ENCODE data around the gene SUPT20HL2. TPM values are rescaled to one million over a fixed set of nuclear protein-coding genes. Genes with fewer than 3 reads are reported as not detected.
"Not testable (repeated sequence)": the region's sequence is repeated elsewhere in the genome, so short reads cannot be mapped to it uniquely, and the experiment has no call there.

Gene SUPT20HL2
- total RNA-seq, 1 donor from 2014 or later = not detected

DNA sequence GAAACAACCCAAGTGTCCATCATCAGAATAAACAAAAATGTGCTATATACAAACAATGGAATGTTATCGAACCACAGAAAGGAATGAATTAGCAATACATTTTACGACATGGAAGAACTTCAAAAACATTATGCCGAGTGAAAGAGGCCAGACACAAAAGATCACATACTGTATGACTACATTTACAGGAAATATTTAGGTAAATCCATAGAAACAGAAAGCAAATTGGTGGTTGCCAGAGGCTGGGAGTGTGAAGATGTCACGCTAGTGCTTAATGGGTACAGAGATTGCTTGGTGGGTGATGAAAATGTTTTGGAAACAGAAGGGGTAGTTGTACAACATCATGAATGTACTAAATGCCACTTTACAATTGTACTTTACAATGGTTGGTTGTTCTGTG, 5.1 kb downstream of the SUPT20HL2 start:
- H3K4me3 Mint-ChIP-seq; H3K27ac Mint-ChIP-seq; H3K9me3 Mint-ChIP-seq; ATAC-seq (ENCODE audit: low read depth); H3K4me1 Mint-ChIP-seq; DNase-seq; H3K27me3 Mint-ChIP-seq; intact Hi-C loops (cut with micrococcal nuclease); H3K36me3 Mint-ChIP-seq (ENCODE audit: low read depth); CTCF ChIA-PET; POLR2A ChIA-PET: not testable (repeated sequence)

DNA sequence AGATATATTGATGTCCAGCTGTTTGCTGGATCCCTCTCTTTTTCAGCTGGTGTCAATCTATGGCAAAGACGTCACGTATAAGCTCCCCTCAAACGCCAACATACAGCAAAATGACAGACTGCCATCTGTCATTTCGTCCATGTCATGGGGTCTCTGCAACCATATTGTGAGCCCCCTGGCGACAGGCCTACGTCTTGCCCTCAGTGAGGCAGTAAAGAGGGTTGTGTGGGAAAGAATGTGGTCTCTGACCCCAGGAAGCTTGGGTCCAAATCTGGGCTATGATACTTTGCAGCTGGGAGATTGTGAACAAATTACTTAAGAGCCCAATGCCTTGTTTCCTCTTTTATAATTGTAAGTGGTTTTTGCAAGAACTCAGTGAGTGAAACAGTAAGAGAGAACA, 7.4 kb downstream of the SUPT20HL2 start:
- TF ChIP-seq, protein P1, sequence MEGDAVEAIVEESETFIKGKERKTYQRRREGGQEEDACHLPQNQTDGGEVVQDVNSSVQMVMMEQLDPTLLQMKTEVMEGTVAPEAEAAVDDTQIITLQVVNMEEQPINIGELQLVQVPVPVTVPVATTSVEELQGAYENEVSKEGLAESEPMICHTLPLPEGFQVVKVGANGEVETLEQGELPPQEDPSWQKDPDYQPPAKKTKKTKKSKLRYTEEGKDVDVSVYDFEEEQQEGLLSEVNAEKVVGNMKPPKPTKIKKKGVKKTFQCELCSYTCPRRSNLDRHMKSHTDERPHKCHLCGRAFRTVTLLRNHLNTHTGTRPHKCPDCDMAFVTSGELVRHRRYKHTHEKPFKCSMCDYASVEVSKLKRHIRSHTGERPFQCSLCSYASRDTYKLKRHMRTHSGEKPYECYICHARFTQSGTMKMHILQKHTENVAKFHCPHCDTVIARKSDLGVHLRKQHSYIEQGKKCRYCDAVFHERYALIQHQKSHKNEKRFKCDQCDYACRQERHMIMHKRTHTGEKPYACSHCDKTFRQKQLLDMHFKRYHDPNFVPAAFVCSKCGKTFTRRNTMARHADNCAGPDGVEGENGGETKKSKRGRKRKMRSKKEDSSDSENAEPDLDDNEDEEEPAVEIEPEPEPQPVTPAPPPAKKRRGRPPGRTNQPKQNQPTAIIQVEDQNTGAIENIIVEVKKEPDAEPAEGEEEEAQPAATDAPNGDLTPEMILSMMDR (IDR thresholded peaks at IDR 0.05) = no peak
- H3K27me3 Mint-ChIP-seq = no peaks in the 10 kb centered on the region
- ATAC-seq (ENCODE audit: low read depth) (no peak), DNase-seq (no peak)
- ChIA-PET CTCF (no interaction called here), POLR2A (no interaction called here)
- H3K9me3 Mint-ChIP-seq = no peaks in the 10 kb centered on the region
- no peak overlapping the region for H3K4me3 Mint-ChIP-seq
- H3K36me3 Mint-ChIP-seq (ENCODE audit: low read depth) = no peaks in the 10 kb centered on the region
- intact Hi-C loops (cut with micrococcal nuclease) = no loop called here
- H3K4me1 Mint-ChIP-seq = no peaks in the 10 kb centered on the region
- H3K27ac Mint-ChIP-seq = no peak overlapping the region

DNA sequence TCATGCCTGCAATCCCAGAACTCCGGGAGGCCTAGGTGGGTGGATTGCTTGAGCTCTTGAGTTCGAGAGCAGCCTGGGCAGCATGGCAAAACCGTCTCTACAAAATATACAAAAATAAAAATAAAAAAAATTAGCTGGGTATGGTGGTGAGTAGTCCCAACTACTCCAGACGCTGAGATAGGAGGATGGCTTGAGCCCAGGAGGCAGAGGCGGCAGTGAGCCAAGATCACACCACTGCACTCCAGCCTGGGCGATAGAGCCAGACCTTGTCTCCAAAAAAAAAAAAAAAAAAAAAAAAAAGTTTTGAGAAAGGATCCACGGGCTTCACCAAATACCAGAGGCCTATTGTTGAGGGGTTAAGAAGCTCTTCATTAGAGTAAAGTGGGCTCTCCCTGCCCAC, 8.0 kb downstream of the SUPT20HL2 start:
- ATAC-seq (ENCODE audit: low read depth) = no peak
- H3K4me1 Mint-ChIP-seq = no peaks in the 10 kb centered on the region
- intact Hi-C loops (cut with micrococcal nuclease) = no loop called here
- ChIA-PET CTCF (no interaction called here), POLR2A (no interaction called here)
- no peaks in the 10 kb centered on the region for H3K9me3 Mint-ChIP-seq
- no peak for DNase-seq
- no peaks in the 10 kb centered on the region for H3K27me3 Mint-ChIP-seq
- H3K4me3 Mint-ChIP-seq = no peak overlapping the region
- no peaks in the 10 kb centered on the region for H3K36me3 Mint-ChIP-seq (ENCODE audit: low read depth)
- no peak overlapping the region for H3K27ac Mint-ChIP-seq
- TF ChIP-seq, protein P1 (IDR thresholded peaks at IDR 0.05) = no peak

DNA sequence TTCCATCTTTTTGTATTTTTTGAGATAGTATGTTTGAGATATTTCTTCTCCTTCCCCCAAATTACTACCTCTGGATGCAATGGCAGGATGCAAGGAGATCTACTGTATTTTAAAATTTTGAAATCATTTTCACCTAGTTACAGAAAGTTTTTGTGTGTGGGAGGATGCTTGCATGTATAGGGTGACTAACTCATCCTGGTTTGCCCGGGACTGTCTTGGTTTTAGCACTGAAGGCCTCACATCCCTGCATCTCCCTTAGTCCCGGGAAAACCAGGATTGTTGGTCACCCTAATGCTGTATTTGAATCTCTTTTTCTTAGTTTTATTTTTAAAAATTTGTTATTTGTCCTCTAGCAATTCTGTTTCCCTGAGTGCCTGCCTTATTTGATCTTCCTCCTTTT, 12.1 kb downstream of the SUPT20HL2 start:
- no peak for DNase-seq
- Mint-ChIP-seq H3K9me3 (no peaks in the 10 kb centered on the region), H3K27me3 (no peaks in the 10 kb centered on the region), H3K4me3 (no peak overlapping the region), H3K27ac (no peak overlapping the region), H3K4me1 (no peaks in the 10 kb centered on the region), H3K36me3 (ENCODE audit: low read depth) (no peaks in the 10 kb centered on the region)
- no peak for ATAC-seq (ENCODE audit: low read depth)
- ChIA-PET CTCF (no interaction called here), POLR2A (no interaction called here)
- TF ChIP-seq, protein P1 (IDR thresholded peaks at IDR 0.05) = no peak
- intact Hi-C loops (cut with micrococcal nuclease) = no loop called here

DNA sequence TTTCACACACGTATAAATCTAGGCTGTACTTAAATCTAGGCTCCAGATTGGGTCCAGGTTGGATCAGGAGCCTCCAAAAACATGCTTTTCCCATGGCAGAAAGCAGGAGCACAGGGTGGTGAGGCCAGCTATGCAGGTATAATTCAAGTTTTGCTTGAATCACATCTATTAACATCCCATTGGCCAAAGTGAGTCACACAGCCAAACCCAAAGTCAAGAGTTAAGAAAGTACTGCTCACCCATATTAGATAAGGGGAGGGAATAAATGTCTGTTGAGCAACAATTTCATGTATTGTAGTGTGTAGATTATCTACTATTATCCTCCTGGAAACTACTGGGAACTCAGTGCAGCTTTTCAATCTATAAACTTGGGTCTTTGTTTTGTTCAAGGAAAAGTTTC, 12.8 kb downstream of the SUPT20HL2 start:
- ATAC-seq (ENCODE audit: low read depth) = no peak
- H3K9me3 Mint-ChIP-seq = no peaks in the 10 kb centered on the region
- TF ChIP-seq, protein P1 (IDR thresholded peaks at IDR 0.05) = no peak
- intact Hi-C loops (cut with micrococcal nuclease) = no loop called here
- CTCF ChIA-PET = no interaction called here
- POLR2A ChIA-PET = no interaction called here
- no peak overlapping the region for H3K27ac Mint-ChIP-seq
- no peaks in the 10 kb centered on the region for H3K4me1 Mint-ChIP-seq
- H3K27me3 Mint-ChIP-seq = no peaks in the 10 kb centered on the region
- no peaks in the 10 kb centered on the region for H3K36me3 Mint-ChIP-seq (ENCODE audit: low read depth)
- no peak for DNase-seq
- H3K4me3 Mint-ChIP-seq = no peak overlapping the region

DNA sequence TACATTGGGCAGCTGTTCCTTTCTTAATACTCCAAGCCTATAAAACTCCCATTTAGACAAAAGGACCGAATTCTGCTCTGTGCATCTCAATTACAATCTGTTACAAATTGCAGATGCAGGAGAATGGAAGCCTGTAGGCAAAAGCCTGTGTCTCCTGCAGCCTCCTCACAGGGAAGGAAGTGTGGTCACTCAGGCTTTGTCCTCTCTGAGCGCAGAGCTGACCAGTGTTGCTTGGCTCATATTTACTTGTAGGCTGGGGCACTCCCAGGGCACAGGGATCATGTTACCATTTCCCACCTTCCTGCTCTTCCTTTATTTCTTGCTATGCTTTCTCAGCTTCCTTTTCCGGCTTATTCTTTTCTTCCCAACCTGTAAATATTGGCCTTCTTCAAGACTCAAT, 15.7 kb downstream of the SUPT20HL2 start:
- TF ChIP-seq, protein P1 (IDR thresholded peaks at IDR 0.05) = no peak
- H3K27ac Mint-ChIP-seq = no peak overlapping the region
- H3K27me3 Mint-ChIP-seq = peaks cover 3% of the 10 kb centered on the region
- intact Hi-C loops (cut with micrococcal nuclease) = no loop called here
- no peak for ATAC-seq (ENCODE audit: low read depth)
- no peaks in the 10 kb centered on the region for H3K9me3 Mint-ChIP-seq
- H3K36me3 Mint-ChIP-seq (ENCODE audit: low read depth) = no peaks in the 10 kb centered on the region
- ChIA-PET POLR2A (no interaction called here), CTCF (no interaction called here)
- no peak for DNase-seq
- H3K4me3 Mint-ChIP-seq = no peak overlapping the region
- H3K4me1 Mint-ChIP-seq = no peaks in the 10 kb centered on the region

Data from activated B cell treated with CpG ODN at 0.5 μM for 24 hours (primary cell).